ENCODE measurements around the gene CBLB. TPM values are rescaled to one million over a fixed set of nuclear protein-coding genes. Genes with fewer than 3 reads are reported as not detected.

CBLB gene
- total and polyA plus RNA-seq, 9 of the 15 experiments (the other 6 are each of a cell fraction or from before 2014, with no cell fraction given), result 1.8 to 8.1 (median 5.3) TPM

GRCh38 chr3:105809208-105809888, 59.5 kb downstream of the CBLB start:
- FAIRE-seq, result no peak
- H3K27me3 ChIP-seq (ENCODE audit: control insufficient read depth in 2 of 2, insufficient read depth in 2 of 2, low read length in 2 of 2), result no peaks in the 10 kb centered on the region
- H2AFZ ChIP-seq (ENCODE audit: low read depth, low read length), result no peak overlapping the region
- no peaks in the 10 kb centered on the region for H3K79me2 ChIP-seq (ENCODE audit: control insufficient read depth, insufficient read depth, low read length)
- in situ Hi-C loops (cut with MboI) (no loop called here), intact Hi-C loops (cut with micrococcal nuclease) (no loop called here)
- H4K20me1 ChIP-seq (replicated peaks; ENCODE audit: control insufficient read depth, insufficient read depth, low read length), result no peaks in the 10 kb centered on the region
- CTCF ChIA-PET (ENCODE audit: low intra/inter-chr PET ratio), result no interaction called here
- no peaks in the 10 kb centered on the region for H3K9me3 ChIP-seq (replicated peaks; ENCODE audit: control insufficient read depth, insufficient read depth, low read depth, low read length)
- no peak overlapping the region for H3K4me2 ChIP-seq (ENCODE audit: insufficient read depth, low read length)
- no peak overlapping the region for H3K27ac ChIP-seq (ENCODE audit: extremely low read depth, low read depth, low read length)
- no peak for ATAC-seq
- H3K4me3 ChIP-seq, result no peak overlapping the region
- H3K4me1 ChIP-seq (replicated peaks in 1 of 2; ENCODE audit: control insufficient read depth in 2 of 2, insufficient read depth in 2 of 2, low read length in 2 of 2), result no peaks in the 10 kb centered on the region; a peak in 1 of 5 replicates
- POLR2A ChIA-PET, result interaction anchor here (0.7 kb wide), 1 partner anchor 10 kb away, joined by 3 read pairs; no protein-coding TSS in a partner anchor
- H3K9ac ChIP-seq (ENCODE audit: insufficient read depth in 1 of 2, low read depth in 2 of 2, low read length in 2 of 2), result no peak overlapping the region
- 11% methylated on average over 2 of the region's 2 CpGs for WGBS (ENCODE audit: insufficient coverage, low coverage, missing lambda C conversion rate)
- BruUV-seq (replicated peaks), result no TSS peak
- H3K36me3 ChIP-seq (ENCODE audit: control insufficient read depth, insufficient read depth, low read length), result no peaks in the 10 kb centered on the region
- no peak for DNase-seq (ENCODE audit: extremely low read depth in 1 of 4, low spot score in 3 of 4)
- H3K9me1 ChIP-seq (ENCODE audit: control insufficient read depth, insufficient read depth, low read length), result no peaks in the 10 kb centered on the region
- TF ChIP-seq SNIP1 (IDR thresholded peaks at IDR 0.05; ENCODE audit: low read depth), result no peak
- TF ChIP-seq, protein P1, sequence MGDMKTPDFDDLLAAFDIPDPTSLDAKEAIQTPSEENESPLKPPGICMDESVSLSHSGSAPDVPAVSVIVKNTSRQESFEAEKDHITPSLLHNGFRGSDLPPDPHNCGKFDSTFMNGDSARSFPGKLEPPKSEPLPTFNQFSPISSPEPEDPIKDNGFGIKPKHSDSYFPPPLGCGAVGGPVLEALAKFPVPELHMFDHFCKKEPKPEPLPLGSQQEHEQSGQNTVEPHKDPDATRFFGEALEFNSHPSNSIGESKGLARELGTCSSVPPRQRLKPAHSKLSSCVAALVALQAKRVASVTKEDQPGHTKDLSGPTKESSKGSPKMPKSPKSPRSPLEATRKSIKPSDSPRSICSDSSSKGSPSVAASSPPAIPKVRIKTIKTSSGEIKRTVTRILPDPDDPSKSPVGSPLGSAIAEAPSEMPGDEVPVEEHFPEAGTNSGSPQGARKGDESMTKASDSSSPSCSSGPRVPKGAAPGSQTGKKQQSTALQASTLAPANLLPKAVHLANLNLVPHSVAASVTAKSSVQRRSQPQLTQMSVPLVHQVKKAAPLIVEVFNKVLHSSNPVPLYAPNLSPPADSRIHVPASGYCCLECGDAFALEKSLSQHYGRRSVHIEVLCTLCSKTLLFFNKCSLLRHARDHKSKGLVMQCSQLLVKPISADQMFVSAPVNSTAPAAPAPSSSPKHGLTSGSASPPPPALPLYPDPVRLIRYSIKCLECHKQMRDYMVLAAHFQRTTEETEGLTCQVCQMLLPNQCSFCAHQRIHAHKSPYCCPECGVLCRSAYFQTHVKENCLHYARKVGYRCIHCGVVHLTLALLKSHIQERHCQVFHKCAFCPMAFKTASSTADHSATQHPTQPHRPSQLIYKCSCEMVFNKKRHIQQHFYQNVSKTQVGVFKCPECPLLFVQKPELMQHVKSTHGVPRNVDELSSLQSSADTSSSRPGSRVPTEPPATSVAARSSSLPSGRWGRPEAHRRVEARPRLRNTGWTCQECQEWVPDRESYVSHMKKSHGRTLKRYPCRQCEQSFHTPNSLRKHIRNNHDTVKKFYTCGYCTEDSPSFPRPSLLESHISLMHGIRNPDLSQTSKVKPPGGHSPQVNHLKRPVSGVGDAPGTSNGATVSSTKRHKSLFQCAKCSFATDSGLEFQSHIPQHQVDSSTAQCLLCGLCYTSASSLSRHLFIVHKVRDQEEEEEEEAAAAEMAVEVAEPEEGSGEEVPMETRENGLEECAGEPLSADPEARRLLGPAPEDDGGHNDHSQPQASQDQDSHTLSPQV (IDR thresholded peaks at IDR 0.05), result no peak

Measured in K562 (cell line).